ENCODE data around the gene RAB39A.

DNA sequence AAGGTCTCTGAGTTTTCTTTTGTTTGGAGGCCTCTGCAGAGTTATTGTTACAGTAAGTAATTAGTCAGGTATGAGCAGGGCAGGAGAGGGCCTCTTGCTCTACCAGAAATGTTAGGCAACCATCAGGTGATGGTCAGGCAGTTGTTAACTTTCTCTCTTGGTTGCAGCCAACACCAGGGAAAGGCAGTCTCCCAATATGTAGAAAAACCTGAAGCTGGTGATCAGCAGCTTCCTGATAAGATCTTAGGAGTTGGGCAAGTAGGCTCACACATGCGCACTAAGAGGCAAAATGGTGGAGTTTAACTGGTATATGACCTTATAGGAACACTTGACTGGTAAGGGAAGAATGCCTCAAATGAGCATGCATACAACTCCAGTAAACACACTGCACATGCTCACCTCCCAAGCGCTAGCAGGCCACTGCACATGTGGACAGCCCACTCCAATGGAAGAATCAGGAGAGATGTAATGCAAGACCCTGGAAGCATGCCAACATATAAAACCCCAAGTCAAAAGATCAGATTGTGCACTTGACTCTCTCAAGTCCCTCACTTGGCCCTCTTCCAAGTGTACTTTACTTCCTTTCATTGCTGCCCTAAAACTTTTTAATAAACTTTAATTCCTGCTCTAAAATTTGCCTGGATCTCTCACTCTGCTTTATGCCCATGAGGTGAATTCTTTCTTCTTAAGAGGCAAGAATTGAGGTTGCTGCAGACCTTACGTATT, 46.0 kb upstream of the RAB39A start:
- TF ChIP-seq, protein P1, sequence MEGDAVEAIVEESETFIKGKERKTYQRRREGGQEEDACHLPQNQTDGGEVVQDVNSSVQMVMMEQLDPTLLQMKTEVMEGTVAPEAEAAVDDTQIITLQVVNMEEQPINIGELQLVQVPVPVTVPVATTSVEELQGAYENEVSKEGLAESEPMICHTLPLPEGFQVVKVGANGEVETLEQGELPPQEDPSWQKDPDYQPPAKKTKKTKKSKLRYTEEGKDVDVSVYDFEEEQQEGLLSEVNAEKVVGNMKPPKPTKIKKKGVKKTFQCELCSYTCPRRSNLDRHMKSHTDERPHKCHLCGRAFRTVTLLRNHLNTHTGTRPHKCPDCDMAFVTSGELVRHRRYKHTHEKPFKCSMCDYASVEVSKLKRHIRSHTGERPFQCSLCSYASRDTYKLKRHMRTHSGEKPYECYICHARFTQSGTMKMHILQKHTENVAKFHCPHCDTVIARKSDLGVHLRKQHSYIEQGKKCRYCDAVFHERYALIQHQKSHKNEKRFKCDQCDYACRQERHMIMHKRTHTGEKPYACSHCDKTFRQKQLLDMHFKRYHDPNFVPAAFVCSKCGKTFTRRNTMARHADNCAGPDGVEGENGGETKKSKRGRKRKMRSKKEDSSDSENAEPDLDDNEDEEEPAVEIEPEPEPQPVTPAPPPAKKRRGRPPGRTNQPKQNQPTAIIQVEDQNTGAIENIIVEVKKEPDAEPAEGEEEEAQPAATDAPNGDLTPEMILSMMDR (IDR thresholded peaks at IDR 0.05) = no peak
- no peak for TF ChIP-seq POLR2A (IDR thresholded peaks at IDR 0.05)

All from adrenal gland (tissue), 5 donors.